ENCODE data around the gene CDX4. TPM values are rescaled to one million over a fixed set of nuclear protein-coding genes. Genes with fewer than 3 reads are reported as not detected.

The CDX4 gene
- total and polyA plus RNA-seq, 2 donors (not counting 1 experiment from before 2014, with no cell fraction given) = not detected

GRCh38 chrX:73401591-73402266 is 45.1 kb upstream of the CDX4 start:
- Histone ChIP-seq H3K27ac (ENCODE audit: insufficient read depth, low read length) (no peak overlapping the region), H3K27me3 (ENCODE audit: control insufficient read depth, insufficient read depth, low read length) (no peaks in the 10 kb centered on the region), H2AFZ (ENCODE audit: low read length) (no peak overlapping the region), H3K4me1 (ENCODE audit: control insufficient read depth, extremely low read depth, insufficient read depth, low read length) (no peaks in the 10 kb centered on the region), H4K20me1 (ENCODE audit: control insufficient read depth, extremely low read depth, insufficient read depth, low read length) (no peaks in the 10 kb centered on the region), H3K36me3 (ENCODE audit: control insufficient read depth, insufficient read depth, low read length) (no peaks in the 10 kb centered on the region), H3K9ac (ENCODE audit: insufficient read depth, low read length) (no peak overlapping the region), H3K79me2 (ENCODE audit: control insufficient read depth, insufficient read depth, low read length) (no peaks in the 10 kb centered on the region), H3K4me3 (replicated peaks in 1 of 4; ENCODE audit: control extremely low read depth in 1 of 4, insufficient read depth in 1 of 4, low read depth in 3 of 4, low read length in 4 of 4) (no peak overlapping the region), H3K9me3 (ENCODE audit: control insufficient read depth, insufficient read depth, low read depth, low read length) (no peaks in the 10 kb centered on the region), H3K4me2 (ENCODE audit: extremely low read depth, insufficient read depth, low read length) (no peak overlapping the region)
- DNase-seq (ENCODE audit: low read depth in 2 of 2) = no peak
- TF ChIP-seq CTCF (conservative IDR thresholded peaks at IDR 0.05 in 1 of 2, IDR thresholded peaks at IDR 0.05 in 1 of 2; ENCODE audit: low read depth in 1 of 2, low read length in 2 of 2) = no peak

- Histone ChIP-seq H3K4me2 (ENCODE audit: extremely low read depth, insufficient read depth, low read length) (no peak overlapping the region), H3K9ac (ENCODE audit: insufficient read depth, low read length) (no peak overlapping the region), H3K27ac (ENCODE audit: insufficient read depth, low read length) (no peak overlapping the region), H3K27me3 (ENCODE audit: control insufficient read depth, insufficient read depth, low read length) (no peaks in the 10 kb centered on the region), H4K20me1 (ENCODE audit: control insufficient read depth, extremely low read depth, insufficient read depth, low read length) (no peaks in the 10 kb centered on the region), H3K36me3 (ENCODE audit: control insufficient read depth, insufficient read depth, low read length) (no peaks in the 10 kb centered on the region), H3K9me3 (ENCODE audit: control insufficient read depth, insufficient read depth, low read depth, low read length) (no peaks in the 10 kb centered on the region), H3K79me2 (ENCODE audit: control insufficient read depth, insufficient read depth, low read length) (no peaks in the 10 kb centered on the region), H3K4me3 (replicated peaks in 1 of 4; ENCODE audit: control extremely low read depth in 1 of 4, insufficient read depth in 1 of 4, low read depth in 3 of 4, low read length in 4 of 4) (no peak overlapping the region), H3K4me1 (ENCODE audit: control insufficient read depth, extremely low read depth, insufficient read depth, low read length) (no peaks in the 10 kb centered on the region), H2AFZ (ENCODE audit: low read length) (no peak overlapping the region)
- no peak for DNase-seq (ENCODE audit: low read depth in 2 of 2)
- TF ChIP-seq CTCF (conservative IDR thresholded peaks at IDR 0.05 in 1 of 2, IDR thresholded peaks at IDR 0.05 in 1 of 2; ENCODE audit: low read depth in 1 of 2, low read length in 2 of 2) = no peak
- no peak for TF ChIP-seq EZH2 (IDR thresholded peaks at IDR 0.05; ENCODE audit: low read length, missing control alignments)
Observed at GRCh38 chrX:73412930-73413329, 33.9 kb upstream of the CDX4 start.

GRCh38 chrX:73447311-73447794 is 500 bp downstream of the CDX4 start:
- H3K79me2 ChIP-seq (ENCODE audit: control insufficient read depth, insufficient read depth, low read length) = no peaks in the 10 kb centered on the region
- H3K4me3 ChIP-seq (replicated peaks in 1 of 4; ENCODE audit: control extremely low read depth in 1 of 4, insufficient read depth in 1 of 4, low read depth in 3 of 4, low read length in 4 of 4) = no peak overlapping the region
- H4K20me1 ChIP-seq (ENCODE audit: control insufficient read depth, extremely low read depth, insufficient read depth, low read length) = no peaks in the 10 kb centered on the region
- no peak overlapping the region for H3K4me2 ChIP-seq (ENCODE audit: extremely low read depth, insufficient read depth, low read length)
- no peaks in the 10 kb centered on the region for H3K4me1 ChIP-seq (ENCODE audit: control insufficient read depth, extremely low read depth, insufficient read depth, low read length)
- no peak overlapping the region for H3K9ac ChIP-seq (ENCODE audit: insufficient read depth, low read length)
- no peaks in the 10 kb centered on the region for H3K36me3 ChIP-seq (ENCODE audit: control insufficient read depth, insufficient read depth, low read length)
- TF ChIP-seq CTCF (conservative IDR thresholded peaks at IDR 0.05 in 1 of 2, IDR thresholded peaks at IDR 0.05 in 1 of 2; ENCODE audit: low read depth in 1 of 2, low read length in 2 of 2) (no peak), EZH2 (IDR thresholded peaks at IDR 0.05; ENCODE audit: low read length, missing control alignments) (no peak)
- no peaks in the 10 kb centered on the region for H3K9me3 ChIP-seq (ENCODE audit: control insufficient read depth, insufficient read depth, low read depth, low read length)
- H3K27ac ChIP-seq (ENCODE audit: insufficient read depth, low read length) = no peak overlapping the region
- H2AFZ ChIP-seq (ENCODE audit: low read length) = no peak overlapping the region
- DNase-seq (ENCODE audit: low read depth in 2 of 2) = no peak
- peaks cover 5% of the 10 kb centered on the region for H3K27me3 ChIP-seq (ENCODE audit: control insufficient read depth, insufficient read depth, low read length)
